Activated T-cell treated with anti-CD3 and anti-CD28 coated beads, Interleukin-2, amount 50 U/mL, for 24 hours (primary cell): Measurements from ENCODE around the gene CTSD.

ENCODE experiments used
- DNase-seq: peaks from one replicate; pipeline ENCODE4 v3.0.0-alpha.2; 2020
- H3K27ac Mint-ChIP-seq: 2 replicates; pipeline ENCODE4 v1.8.0; 2020; ENCODE audit warnings: mild to moderate bottlenecking, mixed read lengths
- H3K27me3 Mint-ChIP-seq: 2 replicates; pipeline ENCODE4 v1.8.0; 2020; ENCODE audit warnings: mixed read lengths
- H3K36me3 Mint-ChIP-seq: 2 replicates; pipeline ENCODE4 v1.8.0; 2020; ENCODE audit warnings: low read depth, mixed read lengths
- H3K4me1 Mint-ChIP-seq: 2 replicates; pipeline ENCODE4 v1.8.0; 2020; ENCODE audit warnings: low read depth, mixed read lengths
- H3K4me3 Mint-ChIP-seq: 2 replicates; pipeline ENCODE4 v1.8.0; 2020; ENCODE audit warnings: mild to moderate bottlenecking, moderate library complexity, mixed read lengths
- H3K9me3 Mint-ChIP-seq: 2 replicates; pipeline ENCODE4 v1.8.0; 2020; ENCODE audit warnings: mixed read lengths

The CTSD gene

GRCh38 chr11:1741741-1742140, 22.0 kb downstream of the CTSD start:
- H3K4me1 Mint-ChIP-seq, result no peaks in the 10 kb centered on the region
- peaks cover 16% of the 10 kb centered on the region for H3K9me3 Mint-ChIP-seq
- H3K27ac Mint-ChIP-seq, result no peak overlapping the region
- H3K4me3 Mint-ChIP-seq, result no peak overlapping the region
- DNase-seq, result no peak
- no peaks in the 10 kb centered on the region for H3K27me3 Mint-ChIP-seq
- H3K36me3 Mint-ChIP-seq, result no peaks in the 10 kb centered on the region

GRCh38 chr11:1740786-1741530, 22.8 kb downstream of the CTSD start:
- peaks cover 20% of the 10 kb centered on the region for H3K9me3 Mint-ChIP-seq
- no peak overlapping the region for H3K4me3 Mint-ChIP-seq
- DNase-seq, result no peak
- no peak overlapping the region for H3K27ac Mint-ChIP-seq
- H3K4me1 Mint-ChIP-seq, result no peaks in the 10 kb centered on the region
- H3K27me3 Mint-ChIP-seq, result no peaks in the 10 kb centered on the region
- no peaks in the 10 kb centered on the region for H3K36me3 Mint-ChIP-seq

- Mint-ChIP-seq H3K27ac (no peak overlapping the region), H3K4me1 (no peaks in the 10 kb centered on the region), H3K4me3 (no peak overlapping the region), H3K27me3 (no peaks in the 10 kb centered on the region), H3K9me3 (peaks cover 19% of the 10 kb centered on the region), H3K36me3 (no peaks in the 10 kb centered on the region)
- DNase-seq, result no peak
These were observed 24.2 kb downstream of the CTSD start for GRCh38 chr11:1739576-1739975.

- Mint-ChIP-seq H3K4me1 (peaks cover 11% of the 10 kb centered on the region), H3K36me3 (no peaks in the 10 kb centered on the region), H3K27me3 (peaks cover 9% of the 10 kb centered on the region), H3K9me3 (peaks cover 19% of the 10 kb centered on the region), H3K27ac (no peak overlapping the region), H3K4me3 (no peak overlapping the region)
- DNase-seq, result no peak
These were observed 25.3 kb downstream of the CTSD start for GRCh38 chr11:1738380-1738779.

GRCh38 chr11:1737080-1737757, 26.5 kb downstream of the CTSD start:
- Mint-ChIP-seq H3K36me3 (no peaks in the 10 kb centered on the region), H3K27me3 (peaks cover 13% of the 10 kb centered on the region), H3K9me3 (peaks cover 19% of the 10 kb centered on the region), H3K27ac (no peak overlapping the region), H3K4me1 (peaks cover 11% of the 10 kb centered on the region), H3K4me3 (no peak overlapping the region)
- DNase-seq, result no peak

GRCh38 chr11:1736447-1736992, 27.2 kb downstream of the CTSD start:
- Mint-ChIP-seq H3K27me3 (peaks cover 20% of the 10 kb centered on the region), H3K27ac (no peak overlapping the region), H3K36me3 (no peaks in the 10 kb centered on the region), H3K9me3 (peaks cover 19% of the 10 kb centered on the region), H3K4me1 (peaks cover 11% of the 10 kb centered on the region), H3K4me3 (no peak overlapping the region)
- no peak for DNase-seq

GRCh38 chr11:1735271-1735670, 28.5 kb downstream of the CTSD start:
- no peaks in the 10 kb centered on the region for H3K36me3 Mint-ChIP-seq
- H3K4me3 Mint-ChIP-seq, result no peak overlapping the region
- peaks cover 19% of the 10 kb centered on the region for H3K9me3 Mint-ChIP-seq
- peaks cover 31% of the 10 kb centered on the region for H3K27me3 Mint-ChIP-seq
- DNase-seq, result no peak
- H3K27ac Mint-ChIP-seq, result no peak overlapping the region
- peaks cover 11% of the 10 kb centered on the region for H3K4me1 Mint-ChIP-seq

- no peak for DNase-seq
- no peaks in the 10 kb centered on the region for H3K36me3 Mint-ChIP-seq
- H3K9me3 Mint-ChIP-seq, result peaks cover 19% of the 10 kb centered on the region
- no peak overlapping the region for H3K27ac Mint-ChIP-seq
- H3K4me3 Mint-ChIP-seq, result no peak overlapping the region
- H3K4me1 Mint-ChIP-seq, result peaks cover 17% of the 10 kb centered on the region
- H3K27me3 Mint-ChIP-seq, result peaks cover 32% of the 10 kb centered on the region
These were observed 29.1 kb downstream of the CTSD start for GRCh38 chr11:1734641-1735081.

GRCh38 chr11:1733716-1734640, 29.7 kb downstream of the CTSD start:
- Mint-ChIP-seq H3K36me3 (no peaks in the 10 kb centered on the region), H3K9me3 (peaks cover 19% of the 10 kb centered on the region), H3K27me3 (peaks cover 38% of the 10 kb centered on the region), H3K27ac (no peak overlapping the region), H3K4me3 (no peak overlapping the region), H3K4me1 (peaks cover 24% of the 10 kb centered on the region)
- no peak for DNase-seq

GRCh38 chr11:1733009-1733715, 30.6 kb downstream of the CTSD start:
- peaks cover 43% of the 10 kb centered on the region for H3K27me3 Mint-ChIP-seq
- peaks cover 31% of the 10 kb centered on the region for H3K4me1 Mint-ChIP-seq
- no peak overlapping the region for H3K4me3 Mint-ChIP-seq
- H3K9me3 Mint-ChIP-seq, result peaks cover 19% of the 10 kb centered on the region
- H3K27ac Mint-ChIP-seq, result no peak overlapping the region
- H3K36me3 Mint-ChIP-seq, result no peaks in the 10 kb centered on the region
- no peak for DNase-seq

- H3K9me3 Mint-ChIP-seq, result peaks cover 18% of the 10 kb centered on the region
- H3K27ac Mint-ChIP-seq, result no peak overlapping the region
- H3K4me1 Mint-ChIP-seq, result peaks cover 38% of the 10 kb centered on the region
- no peaks in the 10 kb centered on the region for H3K36me3 Mint-ChIP-seq
- no peak overlapping the region for H3K4me3 Mint-ChIP-seq
- DNase-seq, result no peak
- peaks cover 50% of the 10 kb centered on the region for H3K27me3 Mint-ChIP-seq
These were observed 31.2 kb downstream of the CTSD start for GRCh38 chr11:1732418-1733008.

GRCh38 chr11:1731451-1732059, 32.2 kb downstream of the CTSD start:
- no peak overlapping the region for H3K27ac Mint-ChIP-seq
- H3K27me3 Mint-ChIP-seq, result peaks cover 57% of the 10 kb centered on the region
- H3K4me3 Mint-ChIP-seq, result no peak overlapping the region
- peaks cover 45% of the 10 kb centered on the region for H3K4me1 Mint-ChIP-seq
- no peak for DNase-seq
- peaks cover 10% of the 10 kb centered on the region for H3K9me3 Mint-ChIP-seq
- H3K36me3 Mint-ChIP-seq, result no peaks in the 10 kb centered on the region

- Mint-ChIP-seq H3K27me3 (peaks cover 61% of the 10 kb centered on the region), H3K9me3 (no peaks in the 10 kb centered on the region), H3K4me3 (no peak overlapping the region), H3K36me3 (no peaks in the 10 kb centered on the region), H3K27ac (no peak overlapping the region), H3K4me1 (peaks cover 49% of the 10 kb centered on the region)
- DNase-seq, result no peak
These were observed 33.6 kb downstream of the CTSD start for GRCh38 chr11:1730059-1730629.
